GM18520 (cell line): ENCODE measurements around the gene TANGO2.

Experiments
- ATAC-seq: cut with Tn5 transposase; IDR thresholded peaks from one replicate; pipeline ENCODE4 v1.9.1; 2021; ENCODE audit not compliant: unreplicated experiment

The TANGO2 gene

DNA sequence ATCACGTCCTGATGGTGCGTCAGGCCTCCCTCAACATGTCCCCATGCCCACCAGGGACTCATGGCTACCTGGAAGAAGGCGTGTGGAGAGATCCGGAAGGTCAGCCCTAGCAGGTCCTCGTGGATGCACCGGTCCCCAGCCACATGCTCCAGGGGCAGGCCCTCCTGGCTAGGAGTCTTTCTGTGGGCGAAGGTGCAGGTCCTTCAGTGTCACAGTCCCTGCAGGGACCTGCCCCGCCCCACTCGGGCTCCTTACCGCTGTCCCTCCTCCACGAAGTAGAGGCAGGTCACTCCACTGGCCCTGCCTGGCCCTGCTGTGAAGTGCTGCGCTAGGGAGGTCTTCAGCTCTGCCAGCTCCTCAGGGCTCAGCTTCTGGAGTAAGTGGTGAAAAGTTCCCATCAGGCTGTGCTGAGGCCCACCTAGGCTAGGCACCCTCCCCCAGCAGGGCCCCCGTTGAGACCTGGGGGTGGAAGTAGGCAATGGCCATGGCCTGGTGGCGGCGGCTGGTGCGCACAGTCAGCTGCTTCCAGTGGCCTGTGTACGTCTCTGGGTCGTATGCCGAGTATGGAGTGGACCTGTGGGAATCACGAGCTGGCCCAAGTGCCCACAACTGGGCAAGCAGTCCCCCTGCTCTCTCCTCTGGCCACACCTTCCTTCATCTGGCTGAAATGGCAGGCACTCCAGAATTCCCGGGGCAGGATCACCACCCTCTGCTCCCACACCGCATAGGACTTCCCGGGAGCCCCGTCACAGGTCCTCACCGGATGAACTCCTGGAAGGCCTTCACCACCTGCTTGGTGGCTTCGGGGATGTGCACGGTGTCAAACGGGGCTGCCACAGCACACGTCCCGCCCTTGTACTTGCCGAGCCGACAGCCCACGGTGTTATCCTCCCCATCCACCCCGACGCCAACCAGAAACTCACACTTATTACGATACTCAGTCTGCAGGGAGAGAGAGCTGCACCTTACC, 93.9 kb downstream of the TANGO2 start:
- ATAC-seq, result no peak

DNA sequence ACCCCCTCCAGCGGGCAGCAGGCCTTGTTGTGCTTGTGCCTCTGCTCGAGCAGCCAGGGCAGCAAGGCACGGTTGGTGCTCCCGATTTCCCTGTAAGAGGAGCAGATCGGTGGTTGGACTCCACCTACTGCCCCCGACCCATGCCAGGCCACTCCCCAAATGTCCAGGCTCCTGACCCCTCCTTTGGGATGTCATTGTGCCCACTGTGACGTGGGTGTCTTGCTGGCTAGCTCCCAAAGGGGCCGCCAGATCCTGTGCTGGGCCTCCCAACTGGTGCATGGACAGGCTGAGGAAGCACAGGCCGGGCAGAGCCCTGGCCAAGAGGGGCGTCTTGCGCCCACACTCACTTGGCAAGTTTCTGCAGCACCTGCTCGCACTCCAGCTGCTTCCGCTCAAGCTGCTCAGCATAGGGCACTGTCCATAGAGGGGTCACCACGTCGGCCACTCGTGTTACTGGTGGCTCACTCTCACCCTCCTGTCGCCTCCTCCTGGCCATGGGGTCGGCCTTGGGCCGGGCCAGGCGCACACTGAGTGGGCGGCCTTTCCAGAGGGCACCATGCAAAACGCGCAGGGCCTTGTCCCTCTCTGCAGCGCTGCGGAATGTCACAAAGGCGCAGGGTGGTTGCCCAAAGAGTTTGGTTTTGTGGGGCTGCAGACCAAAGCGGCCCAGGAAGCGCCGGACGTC, 94.9 kb downstream of the TANGO2 start, which contains the start of gene RANBP1:
TSS of gene RANBP1 (plus strand) at position 414 of the 685 bp plus-strand sequence. CDS start at position 495, 81 bp downstream.
- no peak for ATAC-seq

DNA sequence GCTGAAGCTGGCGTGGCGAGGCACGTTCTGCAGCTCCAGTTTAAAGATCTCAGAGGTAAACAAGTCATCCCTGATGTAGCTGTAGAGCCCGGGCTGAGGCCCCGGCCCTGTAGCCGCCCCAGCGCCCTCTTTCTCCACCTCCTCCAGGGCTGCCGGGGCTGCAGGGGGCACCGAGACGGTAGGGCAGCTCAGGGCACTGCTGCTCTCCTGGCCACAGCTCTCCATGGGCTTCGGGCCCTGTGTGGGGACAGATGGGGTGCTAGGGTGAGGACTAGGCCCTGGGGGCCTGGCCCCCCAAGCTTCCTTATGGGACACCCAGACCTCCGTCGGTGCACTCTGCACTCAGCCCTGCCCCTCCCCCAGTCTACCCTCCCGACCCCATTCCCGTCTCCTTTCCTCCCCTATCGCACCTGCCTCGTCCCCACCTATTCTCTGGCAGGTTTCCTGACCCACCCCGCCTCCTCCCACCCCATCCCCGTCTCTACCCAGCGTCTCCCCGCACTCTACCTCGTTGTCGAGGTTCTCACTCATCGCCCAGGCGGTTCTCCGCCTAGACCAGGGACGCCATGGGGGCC, 95.6 kb downstream of the TANGO2 start:
- no peak for ATAC-seq
